ENCODE data around the gene ACR. TPM values are rescaled to one million over a fixed set of nuclear protein-coding genes. Genes with fewer than 3 reads are reported as not detected.

Gene ACR
- total and polyA plus RNA-seq, 2 of the 8 experiments (the other 6 are each of a cell fraction or from before 2014, with no cell fraction given): 0.56 TPM; not detected in 1

DNA sequence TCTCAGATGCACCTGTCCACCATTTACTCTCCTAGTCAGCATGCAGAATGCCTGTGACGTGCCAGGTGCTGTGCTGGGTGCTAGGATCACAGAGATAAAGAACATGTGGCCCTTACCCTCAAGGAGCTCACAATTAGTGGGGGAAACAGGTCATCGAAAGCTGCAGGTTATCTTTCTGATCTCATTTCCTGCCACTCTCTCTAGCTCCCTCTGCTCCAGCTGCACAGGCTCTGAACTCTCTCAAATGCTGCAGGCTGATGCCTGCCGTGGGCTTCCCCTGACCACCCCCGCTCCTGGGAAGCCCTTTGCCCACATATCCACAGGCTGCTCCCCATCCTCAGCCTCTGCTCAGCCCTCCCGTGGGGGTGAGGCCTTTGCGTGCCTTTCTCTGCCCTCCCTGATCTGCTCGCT, 35.7 kb upstream of the ACR start:
- TF ChIP-seq TCF12 (IDR thresholded peaks at IDR 0.05; ENCODE audit: low read depth, low read length) (no peak), POLR2A (IDR thresholded peaks at IDR 0.05; ENCODE audit: control extremely low read depth in 1 of 2, low read depth in 2 of 2, low read length in 2 of 2) (no peak), NANOG (IDR thresholded peaks at IDR 0.05; ENCODE audit: insufficient read depth, low read depth, low read length, poor library complexity, severe bottlenecking) (no peak)
- 93% methylated on average over 7 of the region's 7 CpGs; no CpG with 5 or more reads in 1 of the 2 experiments for WGBS, 2 experiments (ENCODE audit: extremely low coverage in 1 of 2, insufficient coverage in 1 of 2, insufficient read length in 1 of 2, insufficient replicate concordance in 2 of 2, low coverage in 1 of 2, low lambda C conversion rate in 2 of 2, missing lambda C conversion rate in 1 of 2)
- CTCF ChIA-PET (ENCODE audit: partially characterized antibody): interaction anchor here (0.7 to 2.7 kb wide), 13 partner anchors 10 to 161 kb away, joined by 3 to 14 read pairs (median 3); partner anchors contain the start of gene ARSA

More for the DNA sequence above, 35.7 kb upstream of the ACR start:
- H2BK5ac ChIP-seq (ENCODE audit: low read depth, low read length): no peak overlapping the region
- H2BK12ac ChIP-seq (ENCODE audit: low read depth, low read length): no peak overlapping the region
- H3K14ac ChIP-seq (ENCODE audit: insufficient read length): no peak overlapping the region
- H4K5ac ChIP-seq (ENCODE audit: insufficient read length, low read depth, low read length): no peak overlapping the region
- H3K9me3 ChIP-seq (ENCODE audit: insufficient read depth in 2 of 2, low read depth in 1 of 2, low read length in 1 of 2): no peaks in the 10 kb centered on the region
- H3K23me2 ChIP-seq (ENCODE audit: low read depth, low read length): peaks cover 2% of the 10 kb centered on the region; the same call in 1 of the 2 replicates
- H2BK15ac ChIP-seq (ENCODE audit: low read length): no peak overlapping the region
- H4K20me1 ChIP-seq (replicated peaks in 1 of 2; ENCODE audit: control insufficient read depth in 1 of 2, insufficient read depth in 2 of 2, low read length in 2 of 2): peaks cover 7 to 26% of the 10 kb centered on the region in 2 experiments
- H3K27me3 ChIP-seq (replicated peaks in 1 of 4; ENCODE audit: control insufficient read depth in 3 of 4, extremely low read depth in 1 of 4, insufficient read depth in 3 of 4, low read length in 3 of 4): peaks cover 6 to 17% (median 10%) of the 10 kb centered on the region in 4 experiments; a peak in 6 of 7 replicates
- H2AFZ ChIP-seq (ENCODE audit: low read length): no peak overlapping the region
- peaks cover 0 to 14% (median 3%) of the 10 kb centered on the region in 4 experiments; a peak in 5 of 7 replicates for H3K4me1 ChIP-seq (replicated peaks in 1 of 4; ENCODE audit: control insufficient read depth in 3 of 4, insufficient read depth in 4 of 4, low read length in 3 of 4)
- H3K79me2 ChIP-seq (ENCODE audit: control insufficient read depth in 1 of 2, insufficient read depth in 2 of 2, low read length in 2 of 2): no peaks in the 10 kb centered on the region
- H3K27ac ChIP-seq (ENCODE audit: low read depth, low read length): no peak overlapping the region
- no peak overlapping the region for H3K9ac ChIP-seq (replicated peaks in 1 of 4; ENCODE audit: extremely low read depth in 1 of 4, low read depth in 3 of 4, low read length in 3 of 4)
- no peak overlapping the region for H4K8ac ChIP-seq (ENCODE audit: extremely low read depth, insufficient read depth, low read length)
- no peak overlapping the region for H2AK5ac ChIP-seq (ENCODE audit: low read depth, low read length)
- H3K56ac ChIP-seq (replicated peaks; ENCODE audit: insufficient read length, low read depth, low read length): no peak overlapping the region
- no peak for FAIRE-seq
- no peak overlapping the region for H2BK20ac ChIP-seq (ENCODE audit: low read length)
- H2BK120ac ChIP-seq (replicated peaks; ENCODE audit: low read depth, low read length): no peak overlapping the region
- POLR2A ChIA-PET (ENCODE audit: partially characterized antibody): interaction anchor here (1.3 kb wide), 1 partner anchor 61 kb away, joined by 3 read pairs; no protein-coding TSS in a partner anchor
- no peak overlapping the region for H3K18ac ChIP-seq (ENCODE audit: extremely low read depth, low read length)
- H3K4me3 ChIP-seq (ENCODE audit: extremely low read depth in 1 of 4, insufficient read depth in 2 of 4, low read depth in 3 of 4, low read length in 4 of 4): no peak overlapping the region
- no peak overlapping the region for H3K23ac ChIP-seq (ENCODE audit: insufficient read length)
- no peak overlapping the region for H3K4ac ChIP-seq (replicated peaks; ENCODE audit: insufficient read length, low read depth, low read length)
- H3K36me3 ChIP-seq (ENCODE audit: control insufficient read depth in 2 of 4, insufficient read depth in 4 of 4, low read length in 3 of 4): peaks cover 0 to 2% (median 0%) of the 10 kb centered on the region in 4 experiments; a peak in 1 of 8 replicates
- no peak overlapping the region for H3K4me2 ChIP-seq (ENCODE audit: insufficient read depth in 1 of 2, low read depth in 2 of 2, low read length in 2 of 2)
- no peak overlapping the region for H4K91ac ChIP-seq (replicated peaks; ENCODE audit: insufficient read length, low read length)
- DNase-seq (ENCODE audit: low read depth in 1 of 2, low spot score in 2 of 2): no peak
- H3K79me1 ChIP-seq (ENCODE audit: low read depth, low read length): no peaks in the 10 kb centered on the region

All from H1 (cell line).